K562 (cell line): ENCODE measurements around the gene PIAS3. TPM values are rescaled to one million over a fixed set of nuclear protein-coding genes. Genes with fewer than 3 reads are reported as not detected.

ENCODE experiments used
- ESRRB ChIP-seq: fragments of 250-450 bp; sonication (Bioruptor Pico); IDR thresholded peaks from 2 replicates; pipeline ENCODE4 v1.5.0; 2020; ENCODE audit warnings: mild to moderate bottlenecking, moderate library complexity, borderline replicate concordance
- FOSL1 ChIP-seq: fragments of 200-800 bp; sonication (Bioruptor generic); conservative IDR thresholded peaks from 2 replicates; pipeline ENCODE4 v1.6.1; 2016; ENCODE audit warnings: missing genetic modification characterization, missing compliant biosample characterization
- GABPB1 ChIP-seq: sonication (generic); formaldehyde crosslinking; IDR thresholded peaks from 2 replicates; pipeline ENCODE4 v1.8.0; 2022; ENCODE audit warnings: mild to moderate bottlenecking, missing genetic modification reagents
- HMGXB4 ChIP-seq: sonication (generic); formaldehyde crosslinking; IDR thresholded peaks from 2 replicates; pipeline ENCODE4 v1.8.1; 2023; ENCODE audit warnings: mild to moderate bottlenecking, missing genetic modification reagents
- ILK ChIP-seq: fragments of 450-650 bp; IDR thresholded peaks from 2 replicates; pipeline ENCODE4 v1.6.1; 2016; ENCODE audit warnings: missing genetic modification characterization, low read depth, mild to moderate bottlenecking, missing compliant biosample characterization, moderate library complexity, borderline replicate concordance
- MED1 ChIP-seq: sonication (generic); formaldehyde crosslinking; IDR thresholded peaks from 2 replicates; pipeline ENCODE4 v1.8.1; 2023; ENCODE audit warnings: missing genetic modification reagents, borderline replicate concordance
- MTA3 ChIP-seq: fragments of 450-650 bp; formaldehyde crosslinking; IDR thresholded peaks from 2 replicates; pipeline ENCODE4 v1.6.1; 2017; ENCODE audit warnings: mild to moderate bottlenecking, borderline replicate concordance
- NELFE ChIP-seq: IDR thresholded peaks from 2 replicates; pipeline ENCODE4 v1.6.1; 2011; ENCODE audit warnings: mild to moderate bottlenecking; ENCODE audit not compliant: insufficient read depth, insufficient read length
- SLC30A9 ChIP-seq: fragments of 250-450 bp; sonication (Bioruptor Pico); IDR thresholded peaks from 2 replicates; pipeline ENCODE4 v1.8.0; 2022; ENCODE audit warnings: mild to moderate bottlenecking, moderate library complexity
- SMARCB1 ChIP-seq: IDR thresholded peaks from 2 replicates; pipeline ENCODE4 v1.6.1; 2011; ENCODE audit warnings: improper control_type of control experiment, low read depth; ENCODE audit not compliant: insufficient read length
- TCF7 ChIP-seq: sonication (generic); IDR thresholded peaks from 2 replicates; pipeline ENCODE4 v1.6.1; 2016; ENCODE audit warnings: antibody characterized with exemption, borderline replicate concordance
- ZNF347 ChIP-seq: fragments of 450-650 bp; formaldehyde crosslinking; IDR thresholded peaks from 2 replicates; pipeline ENCODE4 v1.4.0; 2020; ENCODE audit warnings: low read depth, mild to moderate bottlenecking, moderate library complexity
- ZNF445 ChIP-seq: fragments of 250-450 bp; sonication (Bioruptor Pico); IDR thresholded peaks from 2 replicates; pipeline ENCODE4 v1.4.0; 2020; ENCODE audit warnings: low read depth, mild to moderate bottlenecking, moderate library complexity
- ZNF609 ChIP-seq: sonication (generic); formaldehyde crosslinking; IDR thresholded peaks from 2 replicates; pipeline ENCODE4 v1.8.1; 2023; ENCODE audit warnings: missing genetic modification reagents, mild to moderate bottlenecking, borderline replicate concordance
- polyA plus RNA-seq, 8 experiments: library from polyadenylated mRNA; depleted of rRNA in 4 of 8; stranded (reverse) in 5 of 8; unstranded in 3 of 8; fragments of >200 nt; fragmentation: Nextera tagmentation in 2 of 8; fragmentation: Illumina TruSeq in 1 of 8; extraction: Ambion mirVana in 2 of 8; extraction: Trizol in 1 of 8; gene quantifications; 2 replicates each; pipeline versions ENCODE4 v1.2.1 to v1.2.3, GENCODE V29; 2011 to 2014; ENCODE audit warnings: inconsistent platforms in 1 of 8, missing spikeins in 1 of 8
- total RNA-seq, 7 experiments: library from RNA; depleted of rRNA in 6 of 7; stranded (reverse); fragments of >200 nt in 6 of 7; fragmentation: Illumina TruSeq in 2 of 7; extraction: Trizol in 2 of 7; gene quantifications; 2 replicates each; pipeline versions ENCODE4 v1.2.1 to v1.2.3, GENCODE V29; 2011 to 2021; ENCODE audit warnings: low replicate concordance in 1 of 7
- TF ChIP-seq, protein P1 (sequence below): fragments of 450-650 bp; formaldehyde crosslinking; IDR thresholded peaks from 2 replicates; pipeline ENCODE4 v1.4.0; 2020; ENCODE audit warnings: mild to moderate bottlenecking, moderate library complexity

Gene PIAS3
- total and polyA plus RNA-seq, 9 of the 15 experiments (the other 6 are each of a cell fraction or from before 2014, with no cell fraction given) = 1.1 to 25.6 (median 7.9) TPM

GRCh38 chr1:145845144-145845513, 13.8 kb downstream of the PIAS3 start (continued):
- TF ChIP-seq, protein P1, sequence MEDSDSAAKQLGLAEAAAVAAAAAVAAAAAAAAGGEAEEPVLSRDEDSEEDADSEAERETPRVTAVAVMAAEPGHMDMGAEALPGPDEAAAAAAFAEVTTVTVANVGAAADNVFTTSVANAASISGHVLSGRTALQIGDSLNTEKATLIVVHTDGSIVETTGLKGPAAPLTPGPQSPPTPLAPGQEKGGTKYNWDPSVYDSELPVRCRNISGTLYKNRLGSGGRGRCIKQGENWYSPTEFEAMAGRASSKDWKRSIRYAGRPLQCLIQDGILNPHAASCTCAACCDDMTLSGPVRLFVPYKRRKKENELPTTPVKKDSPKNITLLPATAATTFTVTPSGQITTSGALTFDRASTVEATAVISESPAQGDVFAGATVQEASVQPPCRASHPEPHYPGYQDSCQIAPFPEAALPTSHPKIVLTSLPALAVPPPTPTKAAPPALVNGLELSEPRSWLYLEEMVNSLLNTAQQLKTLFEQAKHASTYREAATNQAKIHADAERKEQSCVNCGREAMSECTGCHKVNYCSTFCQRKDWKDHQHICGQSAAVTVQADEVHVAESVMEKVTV = no peak
- TF ChIP-seq GABPB1 (CRISPR knock-in tag) (no peak), MED1 (CRISPR knock-in tag) (no peak), SLC30A9 (CRISPR knock-in tag) (no peak), MTA3 (no peak), ILK (tag) (no peak), ZNF347 (CRISPR knock-in tag) (no peak), ESRRB (CRISPR knock-in tag) (no peak), HMGXB4 (CRISPR knock-in tag) (no peak), SMARCB1 (no peak), ZNF445 (CRISPR knock-in tag) (no peak), FOSL1 (tag) (no peak), TCF7 (no peak), NELFE (no peak), ZNF609 (CRISPR knock-in tag) (peak; percentile 63; the same call in 1 of the 2 replicates)
